GM19240 (cell line): ENCODE measurements around the gene CRYBA4.

Experiments
- DNase-seq: peaks from one replicate; pipeline ENCODE4 v3.0.0; 2011; ENCODE audit warnings: low spot score; ENCODE audit not compliant: insufficient read length

The CRYBA4 gene

DNA sequence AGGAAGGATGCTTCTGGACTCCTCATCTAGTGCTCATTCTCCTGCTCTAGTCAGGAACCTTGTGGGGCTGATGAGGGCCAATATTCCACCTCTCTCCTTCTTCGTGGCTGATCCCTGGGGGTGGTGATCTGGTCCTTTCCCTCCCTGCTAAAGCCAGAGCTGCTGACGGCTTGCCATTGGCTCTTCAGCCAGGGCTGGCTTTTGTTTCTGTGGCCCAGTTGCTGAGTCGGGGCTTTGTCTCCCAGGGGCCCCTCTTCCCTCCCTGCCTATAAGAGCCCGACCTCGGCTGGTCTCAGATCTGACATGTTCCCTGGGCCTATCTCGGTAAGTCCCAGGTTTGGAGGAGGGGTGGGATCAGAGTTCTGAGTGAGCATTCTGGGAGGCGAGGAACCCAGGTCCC is at the start of gene CRYBA4:
CRYBA4 (plus strand) TSS at position 301 of the 400 bp plus-strand sequence. CDS start 634 bp downstream, outside the sequence.
- DNase-seq, result no peak

GRCh38 chr22:26573026-26573662 is 48.6 kb upstream of the CRYBA4 start:
- no peak for DNase-seq

- DNase-seq, result no peak
These were observed 47.6 kb upstream of the CRYBA4 start for GRCh38 chr22:26574001-26574723.

- no peak for DNase-seq
These were observed 45.6 kb upstream of the CRYBA4 start for GRCh38 chr22:26576026-26576680.

DNA sequence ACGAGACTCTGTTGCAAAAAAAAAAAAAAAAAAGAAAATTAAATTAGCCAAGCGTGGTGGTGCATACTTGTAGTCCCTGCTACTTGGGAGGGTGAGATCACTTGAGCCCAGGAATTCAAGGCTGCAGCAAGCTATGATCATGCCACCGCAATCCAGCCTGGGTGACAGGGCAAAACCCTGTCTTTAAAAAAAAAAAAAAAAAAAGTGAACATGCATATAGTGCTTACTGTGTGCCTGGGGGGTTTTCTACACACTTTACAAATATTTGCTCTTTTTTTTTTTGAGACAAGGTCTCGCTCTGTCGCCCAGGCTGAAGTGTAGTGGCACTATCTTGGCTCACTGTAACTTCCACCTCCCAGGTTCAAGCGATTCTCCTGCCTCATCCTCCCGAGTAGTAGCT is 44.7 kb upstream of the CRYBA4 start:
- DNase-seq, result no peak

DNA sequence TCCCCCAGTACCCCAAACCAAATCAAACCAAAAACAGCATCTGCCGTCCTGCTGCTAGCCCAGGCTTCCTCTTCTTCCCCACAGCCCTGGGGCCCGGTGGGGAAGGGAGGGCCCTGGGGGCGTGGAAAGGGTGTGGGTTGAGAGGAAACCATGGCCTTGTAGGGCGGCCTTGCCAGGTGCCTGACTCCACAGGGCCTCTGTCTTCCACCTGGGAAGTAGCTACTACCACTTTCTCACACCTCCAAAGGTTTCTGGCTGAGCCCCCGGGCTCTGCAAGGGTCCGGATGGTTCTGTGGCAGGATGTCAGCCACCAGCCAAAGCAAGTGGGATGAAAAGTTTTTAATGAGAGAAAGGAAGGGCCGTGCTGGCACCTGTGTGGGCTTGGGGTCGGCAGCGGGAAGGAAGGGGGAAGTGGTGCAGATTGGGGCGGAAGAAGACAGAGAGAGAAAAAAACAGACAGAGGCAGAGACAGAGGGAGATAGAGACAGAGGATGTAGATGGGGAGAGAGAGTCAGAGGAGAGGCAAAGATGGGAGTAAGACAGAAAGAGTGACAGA is 42.4 kb upstream of the CRYBA4 start:
- DNase-seq, result peak; percentile 59

DNA sequence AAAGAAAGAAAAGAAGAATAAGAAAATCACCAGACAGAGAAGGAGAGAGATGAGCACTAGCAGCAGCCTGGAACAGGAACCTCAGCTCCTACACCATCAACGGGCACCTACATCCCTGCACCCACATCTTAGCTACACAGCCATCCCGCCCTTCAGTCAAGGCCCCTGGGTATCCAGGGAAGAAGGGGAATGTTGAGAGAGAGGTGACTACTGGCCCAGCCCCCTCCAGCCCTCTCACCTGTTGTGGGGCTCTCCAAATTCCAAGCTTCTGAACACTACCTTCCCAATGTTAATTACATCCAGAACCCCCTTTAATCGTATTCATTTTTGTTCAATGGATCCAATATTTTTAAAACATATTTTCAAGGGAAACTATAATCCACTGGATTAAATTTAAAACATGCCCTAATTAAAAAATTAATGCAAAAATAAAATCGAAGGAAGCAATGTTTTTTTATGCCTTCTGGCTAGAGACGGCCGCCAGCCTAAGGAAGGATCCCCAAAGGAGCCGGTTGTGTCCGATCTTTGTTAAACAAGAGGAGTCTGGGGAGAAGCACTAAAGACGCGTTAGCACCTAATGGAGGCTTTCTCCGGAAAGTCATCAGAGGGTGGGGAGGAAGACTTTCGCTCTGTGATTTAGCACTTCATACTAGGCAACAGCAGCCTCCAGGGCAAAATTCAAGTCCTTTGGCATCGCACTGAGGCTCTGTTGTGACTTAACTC is 41.4 kb upstream of the CRYBA4 start:
- no peak for DNase-seq

DNA sequence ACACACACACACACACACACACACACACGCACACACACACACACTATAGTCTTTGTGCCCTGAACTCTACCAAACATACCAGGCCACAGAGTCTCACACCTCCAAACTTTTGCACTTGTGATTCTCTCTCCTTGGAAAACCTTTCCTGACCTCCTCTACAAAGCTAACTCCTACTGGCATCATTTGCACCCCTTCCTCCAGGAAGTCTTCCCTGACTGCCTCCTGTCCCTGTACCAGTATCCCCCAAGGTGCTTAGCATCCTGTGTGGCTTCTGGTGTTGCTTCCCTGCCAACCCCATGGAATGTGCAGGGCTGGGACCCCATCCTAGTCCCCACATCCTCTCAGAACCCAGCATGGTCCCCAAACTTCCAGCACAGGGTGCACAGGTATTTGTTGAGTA is 40.7 kb upstream of the CRYBA4 start:
- DNase-seq, result no peak

GRCh38 chr22:26581633-26582168 is 40.1 kb upstream of the CRYBA4 start:
- DNase-seq, result no peak

DNA sequence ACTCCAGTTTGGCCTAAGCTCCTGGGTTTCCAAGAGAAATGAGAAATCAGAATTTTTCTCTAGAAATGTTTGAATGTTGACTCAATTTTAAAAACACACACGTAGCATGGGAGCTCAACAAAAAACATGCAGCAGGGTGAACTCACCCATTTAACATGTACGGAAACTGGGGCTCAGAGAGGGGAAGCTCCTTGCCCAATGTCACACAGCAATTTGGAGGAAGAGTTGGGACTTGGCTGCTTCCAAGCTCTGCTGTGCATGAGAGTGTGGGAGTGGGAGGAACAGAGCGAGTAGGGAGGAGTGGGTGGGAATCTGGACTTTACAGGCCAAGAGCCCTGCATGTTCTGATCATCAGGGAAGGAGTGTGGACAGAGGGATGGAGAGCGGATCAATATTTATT is 37.8 kb upstream of the CRYBA4 start:
- DNase-seq, result no peak

DNA sequence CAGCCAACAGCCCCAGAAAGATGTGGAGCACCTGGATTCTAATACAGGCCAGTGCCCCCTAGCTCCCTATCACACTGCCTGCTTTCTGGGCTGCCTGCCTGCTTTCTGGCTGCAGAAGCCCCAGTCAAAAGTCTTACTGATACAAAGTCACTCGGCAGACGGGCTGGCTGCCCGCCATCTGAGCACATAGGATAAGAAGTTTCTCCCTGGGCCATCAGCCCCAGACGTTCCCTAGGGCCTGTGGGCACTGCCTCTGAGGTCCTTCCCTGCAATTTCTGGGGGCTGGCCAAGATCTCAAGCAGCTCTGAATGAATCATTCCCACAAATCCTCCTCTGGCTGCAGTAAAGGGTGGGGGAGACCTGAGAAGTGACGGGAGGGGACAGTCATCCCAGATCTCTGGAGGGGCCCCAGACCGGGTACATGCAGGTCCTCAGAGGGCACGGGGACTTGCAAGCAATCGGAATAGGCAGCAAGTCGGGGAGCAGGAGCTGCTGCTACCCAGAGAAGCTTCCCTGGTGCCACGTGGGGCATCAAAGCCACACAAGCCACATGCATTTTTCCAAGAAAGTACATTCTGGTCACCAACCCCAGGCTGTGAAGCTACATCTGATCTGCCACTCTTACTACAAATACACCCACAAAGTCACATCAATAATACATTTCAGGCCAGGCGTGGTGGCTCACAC is 36.5 kb upstream of the CRYBA4 start:
- no peak for DNase-seq

GRCh38 chr22:26586556-26587325 is 35.0 kb upstream of the CRYBA4 start:
- DNase-seq, result no peak

DNA sequence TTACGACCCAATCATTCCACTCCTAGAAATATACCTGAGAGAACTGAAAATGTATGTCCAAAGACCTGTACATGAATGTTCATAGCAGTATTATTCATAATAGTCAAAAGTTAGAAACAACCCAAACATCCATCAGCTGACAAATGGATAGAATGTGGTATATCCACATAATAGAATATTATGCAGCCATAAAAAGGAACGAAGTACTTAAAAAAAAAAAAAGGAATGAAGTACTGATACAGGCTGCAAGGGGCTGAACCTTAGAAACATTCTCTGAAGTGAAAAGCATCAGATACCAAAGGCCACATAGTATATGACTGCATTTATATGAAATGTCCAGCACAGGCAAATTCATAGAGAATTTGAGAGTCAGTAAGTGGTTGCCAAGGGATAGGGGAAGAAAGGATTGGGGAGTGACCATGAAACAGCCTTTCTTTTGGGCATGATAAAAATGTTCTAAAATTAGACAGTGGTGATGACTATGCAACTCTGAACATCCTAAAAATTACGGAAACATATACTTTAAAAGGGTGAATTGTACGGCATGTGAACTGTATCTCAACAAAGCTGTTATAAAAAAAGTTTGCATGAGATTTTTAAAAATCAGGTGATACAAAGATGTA is 33.7 kb upstream of the CRYBA4 start:
- DNase-seq, result no peak

DNA sequence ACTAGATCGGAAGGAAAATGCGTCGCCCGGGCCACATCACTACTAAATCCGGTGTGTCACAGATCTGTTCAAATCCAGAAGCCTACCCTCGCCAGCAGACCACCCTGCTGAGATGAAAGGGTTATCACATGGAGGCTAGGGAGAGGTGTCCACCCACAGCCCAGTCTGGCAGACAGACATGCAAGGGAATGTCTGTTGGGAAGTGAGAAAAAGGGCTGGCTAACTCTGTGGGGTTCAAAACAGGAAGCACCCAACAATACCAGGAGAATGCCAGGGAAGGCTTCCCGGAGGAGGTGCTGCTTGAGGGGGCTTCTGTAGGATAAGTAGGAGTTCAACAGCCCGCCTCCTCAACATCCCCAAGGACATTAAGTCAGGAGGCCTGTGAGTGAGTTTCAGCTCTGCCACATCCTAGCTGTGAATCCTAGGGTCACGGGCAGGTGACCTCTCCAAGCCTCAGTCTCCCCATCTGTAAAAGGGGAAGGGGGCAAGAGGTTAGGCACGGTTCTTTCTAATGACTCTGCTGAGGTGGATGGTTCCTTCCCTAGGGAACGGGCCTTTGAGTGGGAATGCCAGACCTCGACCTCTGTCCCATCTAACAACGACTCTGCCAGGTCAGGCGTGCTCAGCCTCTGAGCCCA is 32.9 kb upstream of the CRYBA4 start:
- no peak for DNase-seq

DNA sequence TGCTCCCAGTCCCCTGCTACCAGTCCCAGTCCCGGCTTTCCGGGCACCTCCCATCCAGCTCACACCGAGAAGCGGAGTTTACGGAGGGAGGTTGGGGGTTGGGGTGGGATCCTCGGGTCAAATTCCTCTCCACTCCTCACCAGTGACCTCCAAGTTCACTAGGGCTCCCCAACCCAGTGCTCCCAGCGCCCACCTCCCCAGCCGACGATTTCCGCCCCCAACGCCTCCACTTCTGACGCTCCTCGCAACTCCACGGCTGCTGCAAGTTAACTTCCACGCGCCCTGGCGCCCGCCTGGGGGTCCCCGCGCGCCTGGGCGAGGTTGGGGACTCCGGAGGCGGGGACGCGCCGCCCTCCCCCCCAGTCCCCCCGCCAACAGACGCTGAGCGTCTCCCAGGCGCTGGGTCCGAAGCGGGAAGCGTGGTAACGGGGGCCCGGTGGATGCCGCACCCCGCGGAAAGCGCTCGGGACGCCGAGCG is 32.4 kb upstream of the CRYBA4 start:
- DNase-seq, result no peak

GRCh38 chr22:26589845-26590736 is 31.7 kb upstream of the CRYBA4 start, which contains the start of gene TPST2:
Gene TPST2, minus strand, starts transcription at chr22:26590132. Its CDS starts 48,502 bp downstream, at chr22:26541630.
- DNase-seq, result peak; percentile 52

DNA sequence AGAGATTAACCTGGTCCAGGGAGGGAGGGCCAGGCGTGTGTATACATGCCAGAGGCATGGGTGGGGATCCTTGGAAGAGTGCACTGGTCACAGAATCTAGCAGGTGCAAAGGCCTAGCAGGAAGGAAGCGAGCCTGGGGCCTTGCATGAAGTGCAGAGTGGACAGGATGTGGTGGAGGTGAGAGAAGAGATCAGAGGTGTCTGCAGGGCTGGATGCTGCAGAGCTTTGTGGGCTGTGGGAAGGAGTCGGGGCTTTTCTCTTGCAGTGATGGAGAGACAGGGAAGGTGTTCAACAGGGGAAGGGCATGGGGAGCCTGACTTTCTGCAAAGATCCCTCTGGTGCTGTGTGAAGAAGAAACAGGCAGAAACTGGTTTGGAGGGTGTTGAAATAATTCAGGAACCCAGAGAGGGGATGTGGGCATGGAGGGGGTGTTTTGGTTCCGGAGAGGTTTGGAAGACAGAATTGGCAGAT is 29.3 kb upstream of the CRYBA4 start:
- no peak for DNase-seq

- DNase-seq, result no peak
These were observed 28.0 kb upstream of the CRYBA4 start for GRCh38 chr22:26593763-26594162.
